Daoy (cell line): ENCODE measurements around the gene WDR3. TPM values are rescaled to one million over a fixed set of nuclear protein-coding genes. Genes with fewer than 3 reads are reported as not detected.
A peak's percentile ranks its signal among the peaks of the same experiment; 100 is the strongest.

Experiments
- DNase-seq: peaks from one replicate; pipeline ENCODE4 v3.0.0-alpha.2; 2015; ENCODE audit warnings: low read depth
- total RNA-seq: library from RNA; depleted of rRNA; stranded (reverse); fragments of >200 nt; shearing (Covaris generic); gene quantifications from 2 replicates; pipeline ENCODE4 v1.2.3, GENCODE V29; 2014; rRNA removed

Gene WDR3
- total RNA-seq, 1 experiment from 2014 or later: 106 TPM

DNA sequence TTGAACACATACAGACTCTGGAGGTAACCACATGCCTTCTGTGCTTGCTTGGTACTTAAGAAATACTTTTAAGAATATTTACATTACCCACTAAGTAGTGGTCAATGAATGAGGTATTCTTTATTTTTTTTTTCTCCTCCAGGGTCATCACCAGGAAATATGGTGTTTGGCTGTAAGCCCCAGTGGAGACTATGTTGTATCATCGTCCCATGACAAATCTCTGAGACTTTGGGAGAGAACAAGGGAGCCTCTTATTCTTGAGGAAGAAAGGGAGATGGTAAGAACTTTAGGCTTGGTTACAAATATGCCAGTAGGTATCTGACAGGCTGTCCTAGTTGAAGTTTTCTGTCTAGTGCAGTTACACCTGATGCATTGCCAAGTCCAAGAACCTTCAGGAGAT is 22.8 kb downstream of the WDR3 start:
- DNase-seq: no peak

DNA sequence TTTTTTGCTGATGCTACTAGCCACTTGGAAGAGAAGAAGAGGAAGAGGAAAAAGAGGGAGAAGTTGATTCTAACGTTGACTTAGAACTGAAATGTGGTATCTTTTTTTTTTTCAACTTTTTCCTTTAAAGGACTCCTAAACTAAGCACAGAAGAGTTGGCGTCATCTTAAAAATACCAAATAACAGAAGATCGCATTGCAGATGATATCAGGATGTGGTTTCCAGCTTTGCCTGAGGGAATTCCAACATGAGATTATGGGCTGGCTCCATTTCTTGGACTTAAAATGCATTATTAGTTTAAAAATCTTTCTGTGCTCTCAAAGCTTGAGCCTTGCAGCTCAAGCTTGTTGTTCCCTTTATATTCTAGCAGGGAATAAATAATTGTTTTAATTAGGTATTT is 29.8 kb downstream of the WDR3 start:
- peak; percentile 29 for DNase-seq

- DNase-seq: no peak
These were observed 34.9 kb downstream of the WDR3 start for GRCh38 chr1:117964290-117965038.

- peak; percentile 6 for DNase-seq
These were observed 37.9 kb downstream of the WDR3 start for GRCh38 chr1:117967477-117967876.

DNA sequence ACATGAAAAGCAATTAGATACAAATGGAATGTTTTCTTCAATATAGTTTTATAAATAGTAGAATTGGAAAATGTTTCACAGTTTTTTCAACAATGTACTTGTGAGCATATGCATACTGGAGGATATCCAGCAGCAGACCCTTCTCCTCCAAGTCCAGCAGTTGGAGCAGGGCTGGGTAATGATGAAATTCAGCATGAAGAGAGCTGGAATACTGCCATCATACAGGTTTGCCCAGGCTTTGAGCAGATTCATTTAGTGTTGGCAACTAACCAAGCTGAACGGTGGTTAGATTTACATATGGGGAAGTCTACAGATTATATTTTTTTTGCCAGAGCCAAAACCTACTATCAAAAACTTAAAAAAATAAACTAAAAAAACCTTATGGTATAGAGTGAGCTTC is 38.3 kb downstream of the WDR3 start:
- DNase-seq: peak; percentile 19

DNA sequence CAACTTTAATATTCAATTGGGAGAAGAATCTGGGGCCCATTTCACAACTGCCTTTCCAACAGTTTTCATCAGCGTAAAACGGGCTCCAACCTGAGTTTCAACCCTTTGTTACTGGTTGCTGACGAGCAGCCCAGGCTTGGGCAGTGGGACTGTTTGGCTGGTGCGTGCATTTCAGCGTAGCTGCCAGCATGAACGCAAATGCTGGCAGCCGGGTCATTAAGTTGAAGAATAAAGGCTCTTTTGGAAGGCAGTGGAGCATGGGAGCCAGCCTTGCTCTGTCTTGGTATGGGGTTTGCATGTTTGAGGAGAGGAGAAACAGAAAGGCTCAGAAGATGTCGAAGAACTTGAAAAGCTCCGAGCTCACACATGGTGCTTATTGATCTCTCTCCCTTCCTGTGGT is 40.7 kb downstream of the WDR3 start:
- DNase-seq: no peak

DNA sequence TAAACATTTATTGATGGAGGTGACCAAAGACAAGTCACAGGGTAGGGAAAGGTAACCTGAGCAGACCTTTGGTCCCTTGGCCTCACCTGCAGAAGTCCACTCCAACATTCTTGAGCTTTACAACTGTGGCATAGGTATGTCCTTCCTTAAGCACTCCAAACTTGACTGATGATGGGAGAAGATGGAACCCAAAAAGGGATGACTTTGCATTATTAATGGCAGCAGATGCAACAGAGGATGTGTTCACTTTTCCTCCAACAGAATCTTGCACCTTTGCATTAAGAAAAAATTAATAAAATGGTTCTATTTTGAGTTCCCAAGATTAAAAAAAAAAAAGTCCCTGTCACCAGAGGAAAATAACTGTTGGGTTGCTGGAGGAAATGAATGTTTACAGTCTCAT is 42.2 kb downstream of the WDR3 start:
- no peak for DNase-seq

GRCh38 chr1:117976381-117976780 is 46.8 kb downstream of the WDR3 start:
- DNase-seq: no peak

DNA sequence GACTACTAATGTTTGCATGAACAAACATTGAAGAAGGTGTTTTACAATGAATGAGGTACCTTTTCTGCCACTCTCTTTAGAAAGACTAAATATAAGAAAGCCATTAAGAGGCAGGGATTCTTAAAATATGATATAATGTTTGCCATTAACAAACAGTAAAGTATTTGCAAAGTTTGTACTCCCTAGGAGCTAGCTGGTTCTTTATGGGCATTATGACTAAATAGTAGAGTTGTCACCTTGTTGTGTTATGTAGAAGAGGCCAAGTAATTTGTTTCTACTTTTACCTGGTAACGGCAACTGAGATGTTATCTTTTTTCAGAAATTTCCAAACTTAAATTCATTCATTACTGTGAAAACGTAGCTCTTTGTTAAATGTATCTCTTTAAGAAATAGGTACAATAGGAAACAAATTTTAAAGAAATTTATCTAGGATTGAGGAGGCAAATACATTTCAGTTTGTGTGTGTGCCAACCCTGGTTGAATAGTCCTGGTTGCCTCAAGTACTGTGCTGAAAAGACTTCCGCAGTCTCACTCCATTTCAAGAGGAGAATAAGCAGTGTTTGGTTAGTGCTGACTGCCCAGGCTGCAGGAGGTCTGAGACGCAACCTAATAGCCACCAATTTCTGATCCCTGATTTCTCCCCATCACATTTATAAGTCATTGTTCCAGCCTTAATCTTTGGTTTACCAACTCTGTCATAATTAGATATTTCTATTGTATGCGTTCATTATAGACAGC is 52.1 kb downstream of the WDR3 start:
- no peak for DNase-seq

DNA sequence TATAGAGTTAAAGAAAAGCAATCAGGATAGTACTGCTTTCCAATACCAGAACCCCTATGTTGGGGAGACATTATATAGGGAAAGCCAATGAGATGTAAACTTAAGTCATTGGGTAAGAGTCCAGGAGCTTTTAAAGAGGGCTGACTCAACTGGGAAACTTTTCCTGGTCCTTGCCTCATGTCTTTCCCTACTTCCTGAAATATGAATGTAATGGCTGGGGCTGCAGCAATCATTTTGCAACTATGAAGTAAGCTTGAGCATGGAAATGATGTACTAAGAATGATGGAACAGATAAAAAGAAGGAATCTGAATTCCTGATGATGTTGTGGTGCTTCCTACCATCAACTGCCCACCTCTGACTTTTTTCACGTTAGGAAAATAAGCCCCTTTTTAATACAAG is 55.7 kb downstream of the WDR3 start:
- DNase-seq: no peak

DNA sequence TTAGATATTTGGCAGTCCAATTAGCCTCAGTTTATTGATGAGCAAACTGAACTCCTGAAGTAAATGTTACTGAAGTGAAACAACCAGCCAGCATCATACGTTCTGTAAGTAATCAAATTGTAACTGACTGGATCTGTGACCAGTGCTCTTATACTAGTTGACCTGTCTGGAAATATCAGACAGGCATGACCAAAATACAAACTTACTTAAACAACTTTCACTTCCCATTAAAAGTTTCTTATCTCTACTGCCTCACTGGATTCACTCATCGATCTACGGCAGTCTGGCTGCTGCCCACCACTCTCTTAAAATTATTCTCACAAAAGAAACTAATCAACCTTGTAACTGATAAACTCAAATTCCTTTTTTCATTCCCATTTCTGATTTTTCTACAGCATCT is 56.4 kb downstream of the WDR3 start:
- no peak for DNase-seq

DNA sequence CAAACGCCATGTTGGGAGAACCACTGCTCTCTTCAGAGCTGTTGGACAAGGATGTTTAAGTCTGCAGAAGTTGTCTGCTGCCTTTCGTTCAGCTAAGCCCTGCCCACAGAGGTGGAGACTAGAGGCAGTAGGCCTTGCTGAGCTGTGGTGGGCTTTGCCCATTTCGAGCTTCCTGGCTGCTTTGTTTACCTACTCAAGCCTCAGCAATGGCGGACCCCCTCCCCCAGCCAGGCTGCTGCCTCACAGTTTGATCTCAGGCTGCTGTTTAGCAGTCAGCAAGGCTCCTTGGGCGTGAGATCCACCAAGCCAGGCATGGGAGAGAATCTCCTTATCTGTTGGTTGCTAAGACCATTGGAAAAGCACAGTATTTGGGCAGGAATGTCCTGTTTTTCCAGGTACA is 74.8 kb downstream of the WDR3 start:
- DNase-seq: no peak

- no peak for DNase-seq
These were observed 77.9 kb downstream of the WDR3 start for GRCh38 chr1:118007391-118007790.

DNA sequence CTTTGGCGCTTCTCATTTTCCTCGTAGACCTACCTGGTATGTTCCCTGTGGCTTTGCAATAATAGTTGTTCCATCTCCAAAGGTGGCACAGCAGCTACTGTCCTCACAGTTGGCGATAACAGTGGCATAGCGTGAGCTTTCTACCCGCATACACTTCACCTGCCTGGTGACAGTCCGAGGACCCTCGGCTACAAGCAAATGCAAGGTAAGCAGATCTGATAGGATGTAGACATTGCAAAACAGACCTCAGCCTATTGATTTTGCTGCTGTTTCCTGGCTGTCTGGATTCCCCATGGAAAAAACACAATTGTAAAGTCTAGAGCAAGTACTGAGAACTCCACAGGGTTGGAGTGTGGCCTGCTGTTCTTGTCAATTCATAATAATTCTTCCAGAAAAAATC is 78.5 kb downstream of the WDR3 start:
- no peak for DNase-seq

DNA sequence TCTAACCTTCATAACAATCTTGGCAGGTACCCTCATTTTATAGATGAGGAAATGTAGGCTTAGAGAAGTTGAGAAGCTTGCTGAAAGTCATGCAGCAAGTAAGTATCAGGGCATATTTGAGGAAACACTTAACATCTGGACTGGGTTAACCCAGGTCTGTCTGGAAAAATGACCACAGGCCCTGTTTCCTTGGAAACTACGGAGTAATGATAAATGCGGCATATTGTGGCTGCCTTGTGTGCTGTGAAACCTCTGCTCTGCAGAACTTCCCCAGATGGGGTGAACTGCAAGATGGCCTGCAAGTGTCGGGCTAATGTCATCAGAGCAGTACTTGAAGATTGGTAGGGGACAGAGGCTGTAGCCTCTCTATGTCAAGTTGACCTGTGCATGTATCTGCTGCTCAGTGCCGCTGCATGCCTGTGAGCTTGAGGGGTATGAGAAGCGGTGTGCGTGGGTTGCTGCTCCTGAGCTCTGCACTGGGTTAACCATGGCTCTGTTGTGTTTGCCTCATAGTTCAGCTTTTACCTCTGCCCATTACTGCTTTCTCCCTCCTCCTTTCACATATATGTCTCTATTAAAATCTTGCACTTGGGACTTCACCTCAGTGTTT is 83.1 kb downstream of the WDR3 start:
- no peak for DNase-seq

GRCh38 chr1:118013336-118013735 is 83.8 kb downstream of the WDR3 start:
- no peak for DNase-seq

DNA sequence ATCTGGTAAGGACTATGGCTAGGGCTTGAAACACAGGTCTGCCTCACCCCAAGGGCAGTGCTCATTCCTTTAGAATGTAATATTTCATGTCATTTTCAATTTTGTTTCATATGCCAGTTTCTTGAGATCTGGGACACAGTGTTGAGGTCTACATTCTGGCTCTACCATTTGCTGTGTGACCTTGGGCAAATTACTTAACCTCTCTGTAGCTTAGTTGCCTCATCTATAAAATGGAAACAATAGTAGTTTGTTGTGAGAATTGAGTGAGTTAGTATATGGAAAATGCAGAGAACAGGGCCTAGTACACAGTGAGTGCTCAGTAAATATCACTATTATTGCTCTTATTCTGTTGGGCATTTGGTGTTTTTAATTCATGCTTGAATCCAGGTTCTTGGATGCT is 84.4 kb downstream of the WDR3 start:
- no peak for DNase-seq

Other genes with a start within 250 kb of the WDR3 start
- gene GDAP2, start 118 bp upstream of the WDR3 start, total RNA-seq: 31.9 and 41.6 TPM in 2 replicates